ENCODE measurements around the gene KRTAP4-7. TPM values are rescaled to one million over a fixed set of nuclear protein-coding genes. Genes with fewer than 3 reads are reported as not detected.

The KRTAP4-7 gene
- total and polyA plus RNA-seq, 2 of the 4 experiments (the other 2 are of a cell fraction) = not detected

DNA sequence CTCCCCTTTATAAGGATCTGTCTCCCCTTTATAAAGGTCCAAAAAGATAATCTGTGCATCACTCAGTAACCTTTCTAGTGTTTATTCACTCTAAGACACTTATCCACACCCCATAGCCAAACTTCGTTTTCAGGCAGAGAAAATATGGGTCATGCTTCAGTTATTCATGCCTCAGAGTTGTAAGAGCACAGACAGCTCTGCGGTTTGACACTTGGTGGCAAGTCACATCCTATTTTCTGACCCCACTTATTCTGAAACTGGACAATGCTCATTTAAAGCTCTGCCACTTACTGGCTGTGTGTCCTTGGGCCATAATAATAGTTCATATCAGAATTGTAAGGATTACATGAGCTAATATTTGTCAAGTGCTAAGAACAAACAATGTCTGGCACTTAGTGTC lies 34.8 kb upstream of the KRTAP4-7 start:
- peak overlapping the region; percentile 1; the same call in 1 of the 2 replicates for H3K18ac ChIP-seq (ENCODE audit: low read depth, low read length)
- WGBS, 2 experiments (ENCODE audit: extremely low coverage in 2 of 2, insufficient read length in 1 of 2) = no CpG with 5 or more reads among the region's 2 CpGs
- peaks cover 11% of the 10 kb centered on the region; the same call in 1 of the 2 replicates for H3K9me1 ChIP-seq (ENCODE audit: insufficient read depth, low read length)
- no peaks in the 10 kb centered on the region for H3K27me3 ChIP-seq (ENCODE audit: control insufficient read depth, insufficient read depth, low read length)
- CTCF ChIA-PET = no interaction called here
- H3K79me1 ChIP-seq (ENCODE audit: low read depth in 1 of 2, low read length in 2 of 2) = no peaks in the 10 kb centered on the region
- H4K91ac ChIP-seq (ENCODE audit: insufficient read depth, low read depth, low read length) = peak overlapping the region; percentile 53
- H3K4me3 ChIP-seq (ENCODE audit: insufficient read depth, low read depth, low read length) = no peak overlapping the region
- H3K9me3 ChIP-seq (ENCODE audit: control insufficient read depth, insufficient read depth, low read length) = no peaks in the 10 kb centered on the region
- intact Hi-C loops (cut with micrococcal nuclease) (no loop called here), in situ Hi-C loops (cut with MboI; ENCODE audit: low sequenced_read_pairs) (no loop called here), dilution Hi-C loops (cut with HindIII; ENCODE audit: low sequenced_read_pairs, unreplicated experiment) (no loop called here)
- H3K4ac ChIP-seq (ENCODE audit: low read depth, low read length) = peak overlapping the region; percentile 67
- H2AK9ac ChIP-seq (replicated peaks; ENCODE audit: low read depth, low read length, poor library complexity) = no peak overlapping the region
- peak overlapping the region; percentile 82 for H2BK5ac ChIP-seq (ENCODE audit: low read depth, low read length, poor library complexity, severe bottlenecking)
- peak overlapping the region; percentile 54 for H3K23ac ChIP-seq (ENCODE audit: low read depth, low read length)
- H3K56ac ChIP-seq (ENCODE audit: extremely low read depth, insufficient read depth, low read length) = peak overlapping the region; percentile 63
- TF ChIP-seq, protein P1, sequence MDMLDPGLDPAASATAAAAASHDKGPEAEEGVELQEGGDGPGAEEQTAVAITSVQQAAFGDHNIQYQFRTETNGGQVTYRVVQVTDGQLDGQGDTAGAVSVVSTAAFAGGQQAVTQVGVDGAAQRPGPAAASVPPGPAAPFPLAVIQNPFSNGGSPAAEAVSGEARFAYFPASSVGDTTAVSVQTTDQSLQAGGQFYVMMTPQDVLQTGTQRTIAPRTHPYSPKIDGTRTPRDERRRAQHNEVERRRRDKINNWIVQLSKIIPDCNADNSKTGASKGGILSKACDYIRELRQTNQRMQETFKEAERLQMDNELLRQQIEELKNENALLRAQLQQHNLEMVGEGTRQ (IDR thresholded peaks at IDR 0.05; ENCODE audit: low read depth, low read length) = no peak
- peak; percentile 45; the same call in 1 of the 2 replicates for TF ChIP-seq BHLHE40 (IDR thresholded peaks at IDR 0.05; ENCODE audit: low read depth, low read length)
- TF ChIP-seq RCOR1 (IDR thresholded peaks at IDR 0.05; ENCODE audit: insufficient replicate concordance, low read length) = peak; percentile 22
- H2AK5ac ChIP-seq (ENCODE audit: low read depth, low read length) = peak overlapping the region; percentile 37
- no peak overlapping the region for H3K9ac ChIP-seq (ENCODE audit: low read depth, low read length)
- H2AFZ ChIP-seq (replicated peaks; ENCODE audit: low read length, poor library complexity) = no peak overlapping the region
- peak overlapping the region; percentile 77 for H2BK20ac ChIP-seq (ENCODE audit: low read depth, low read length)
- peak overlapping the region; percentile 6; the same call in 1 of the 3 replicates for H2BK15ac ChIP-seq (ENCODE audit: low read depth, low read length)
- H3K4me2 ChIP-seq (ENCODE audit: low read depth, low read length) = peak overlapping the region; percentile 57; the same call in 1 of the 2 replicates
- POLR2A ChIA-PET (ENCODE audit: unreplicated experiment) = interaction anchor here (1.0 kb wide), 1 partner anchor 10 kb away, joined by 5 read pairs; no protein-coding TSS in a partner anchor
- H4K20me1 ChIP-seq (ENCODE audit: insufficient read depth, low read length) = no peaks in the 10 kb centered on the region
- H4K5ac ChIP-seq (ENCODE audit: low read depth, low read length) = no peak overlapping the region
- H2BK120ac ChIP-seq (ENCODE audit: low read depth, low read length) = peak overlapping the region; percentile 88
- no peaks in the 10 kb centered on the region for H3K36me3 ChIP-seq (ENCODE audit: control insufficient read depth, insufficient read depth, low read length)
- peak overlapping the region; percentile 67 for H3K14ac ChIP-seq (replicated peaks; ENCODE audit: low read depth, low read length)
- H4K8ac ChIP-seq (ENCODE audit: low read depth in 2 of 2, low read length in 2 of 2) = peak overlapping the region; percentile 33 to 76; a peak in 3 of 4 replicates
- DNase-seq = peak; percentile 84
- peak; percentile 81 for ATAC-seq (ENCODE audit: low read depth)
- no TSS peak for BruUV-seq (replicated peaks)
- H3K27ac ChIP-seq (ENCODE audit: insufficient read depth, low read length) = peak overlapping the region; percentile 1; the same call in 1 of the 2 replicates
- H3K4me1 ChIP-seq (ENCODE audit: control insufficient read depth, insufficient read depth, low read length) = peaks cover 5% of the 10 kb centered on the region
